Subcutaneous preadipocyte (primary cell): ENCODE measurements around the gene BTBD6. TPM values are rescaled to one million over a fixed set of nuclear protein-coding genes. Genes with fewer than 3 reads are reported as not detected.

Source experiments
- total RNA-seq: library from RNA; depleted of rRNA; stranded (reverse); fragments of >200 nt; gene quantifications from 2 replicates; pipeline ENCODE4 v1.2.3, GENCODE V29; 2012

The BTBD6 gene
- total RNA-seq, result 36.8 and 39.3 TPM in 2 replicates

GRCh38 chr14:105248368-105249181, at the start of gene BTBD6:
Gene BTBD6 (plus strand): TSS chr14:105248533. CDS start chr14:105248712, 179 bp downstream.

Other genes with a start within 250 kb of the BTBD6 start
- 20.9 and 35.8 TPM in 2 replicates for gene CDCA4, start 227.4 kb upstream of the BTBD6 start, total RNA-seq
- gene GPR132, start 183.1 kb upstream of the BTBD6 start, total RNA-seq, result under 0.01 TPM in 1 of 2 replicates, not detected in the other
- 0.37 and 0.59 TPM in 2 replicates for gene JAG2, start 79.8 kb upstream of the BTBD6 start, total RNA-seq
- gene NUDT14, start 67.2 kb upstream of the BTBD6 start, total RNA-seq, result 6.1 and 9.6 TPM in 2 replicates
- gene BRF1, start 52.5 kb downstream of the BTBD6 start, total RNA-seq, result 29.8 and 40.1 TPM in 2 replicates
- gene PACS2, start 66.2 kb downstream of the BTBD6 start, total RNA-seq, result 49.9 and 51.1 TPM in 2 replicates
- gene TEX22, start 150.0 kb downstream of the BTBD6 start, total RNA-seq, result 0.20 and 0.73 TPM in 2 replicates
- 58.8 and 77.2 TPM in 2 replicates for gene MTA1, start 171.3 kb downstream of the BTBD6 start, total RNA-seq
- gene CRIP2, start 226.3 kb downstream of the BTBD6 start, total RNA-seq, result 22.8 and 24.6 TPM in 2 replicates
- 2.9 and 4.4 TPM in 2 replicates for gene CRIP1, start 238.4 kb downstream of the BTBD6 start, total RNA-seq
- gene TEDC1, start 242.7 kb downstream of the BTBD6 start, total RNA-seq, result 8.5 and 15.6 TPM in 2 replicates